IMR-90 (cell line): Measurements from ENCODE around the gene STRA6. TPM values are rescaled to one million over a fixed set of nuclear protein-coding genes. Genes with fewer than 3 reads are reported as not detected.

Experiments used
- ATAC-seq: fragments of 200-7000 bp; cut with Tn5 transposase; 2 replicates; pipeline ENCODE4 v1.9.1; 2020; ENCODE audit warnings: low read depth, mild to moderate bottlenecking, moderate library complexity
- BruUV-seq: library from RNA; stranded (reverse); fragments of 400-500 nt; replicated peaks from 2 replicates; lab custom pipeline; 2021; lab: Mats Ljungman, UMichigan
- CTCF ChIA-PET: fragments of 300-600 bp; formaldehyde crosslinking; extraction: SDS; loops from one replicate; lab custom pipeline; 2021; ENCODE audit warnings: antibody characterized with exemption; lab: Yijun Ruan, JAX
- POLR2A ChIA-PET: fragments of 300-600 bp; sonication (Branson Sonifier 250); formaldehyde crosslinking; loops from one replicate; lab custom pipeline; 2022; ENCODE audit warnings: antibody characterized with exemption; ENCODE audit not compliant: unreplicated experiment; lab: Charles Lee
- DNase-seq: peaks from one replicate; pipeline ENCODE4 v3.0.0; 2013
- H2AFZ ChIP-seq: replicated peaks from 2 replicates; pipeline ENCODE3; 2013; ENCODE audit warnings: low read length, mild to moderate bottlenecking; ENCODE audit not compliant: poor library complexity
- H2AK5ac ChIP-seq: 2 replicates; pipeline ENCODE4 v1.6.1; 2013; ENCODE audit warnings: low read depth, low read length, inconsistent platforms
- H2AK9ac ChIP-seq: replicated peaks from 2 replicates; pipeline ENCODE3; 2013; ENCODE audit warnings: mild to moderate bottlenecking, low read depth, low read length, moderate library complexity; ENCODE audit not compliant: poor library complexity
- H2BK120ac ChIP-seq: 2 replicates; pipeline ENCODE4 v1.6.1; 2013; ENCODE audit warnings: low read depth, low read length, inconsistent platforms
- H2BK15ac ChIP-seq: 3 replicates; pipeline ENCODE4 v1.6.1; 2013; ENCODE audit warnings: low read depth, low read length, inconsistent platforms
- H2BK20ac ChIP-seq: 2 replicates; pipeline ENCODE4 v1.6.1; 2013; ENCODE audit warnings: low read depth, mild to moderate bottlenecking, inconsistent platforms, low read length, moderate library complexity
- H2BK5ac ChIP-seq: 2 replicates; pipeline ENCODE4 v1.6.1; 2013; ENCODE audit warnings: mild to moderate bottlenecking, low read depth, low read length, inconsistent platforms; ENCODE audit not compliant: poor library complexity, severe bottlenecking
- H3K14ac ChIP-seq: replicated peaks from 2 replicates; pipeline ENCODE4 v1.6.1; 2013; ENCODE audit warnings: low read depth, low read length, inconsistent platforms
- H3K18ac ChIP-seq: 2 replicates; pipeline ENCODE4 v1.6.1; 2013; ENCODE audit warnings: low read depth, low read length, control low read depth
- H3K23ac ChIP-seq: 2 replicates; pipeline ENCODE4 v1.6.1; 2013; ENCODE audit warnings: low read depth, low read length, inconsistent platforms
- H3K27ac ChIP-seq: 2 replicates; pipeline ENCODE4 v1.5.1; 2013; ENCODE audit warnings: mild to moderate bottlenecking, control low read depth, low read length; ENCODE audit not compliant: insufficient read depth
- H3K27me3 ChIP-seq: 2 replicates; pipeline ENCODE4 v1.6.1; 2013; ENCODE audit warnings: low read length; ENCODE audit not compliant: control insufficient read depth, insufficient read depth
- H3K36me3 ChIP-seq: 2 replicates; pipeline ENCODE4 v1.6.1; 2013; ENCODE audit warnings: low read length, mixed read lengths; ENCODE audit not compliant: control insufficient read depth, insufficient read depth
- H3K4ac ChIP-seq: 2 replicates; pipeline ENCODE4 v1.6.1; 2013; ENCODE audit warnings: low read depth, low read length, inconsistent platforms
- H3K4me1 ChIP-seq: 2 replicates; pipeline ENCODE4 v1.6.1; 2013; ENCODE audit warnings: low read length, mixed read lengths; ENCODE audit not compliant: control insufficient read depth, insufficient read depth
- H3K4me2 ChIP-seq: 2 replicates; pipeline ENCODE4 v1.6.1; 2013; ENCODE audit warnings: low read depth, mild to moderate bottlenecking, control low read depth, low read length, moderate library complexity
- H3K4me3 ChIP-seq: 2 replicates; pipeline ENCODE4 v1.5.1; 2013; ENCODE audit warnings: low read depth, mild to moderate bottlenecking, control low read depth, low read length, moderate library complexity; ENCODE audit not compliant: insufficient read depth
- H3K56ac ChIP-seq: 2 replicates; pipeline ENCODE4 v1.6.1; 2013; ENCODE audit warnings: low read length, inconsistent platforms; ENCODE audit not compliant: insufficient read depth; ENCODE audit errors: extremely low read depth
- H3K79me1 ChIP-seq, 2 experiments: 2 replicates each; pipeline ENCODE4 v1.6.1; 2013; ENCODE audit warnings: low read length in 2 of 2, inconsistent platforms in 1 of 2, low read depth in 1 of 2
- H3K9ac ChIP-seq: 2 replicates; pipeline ENCODE4 v1.6.1; 2013; ENCODE audit warnings: low read depth, low read length, control low read depth
- H3K9me1 ChIP-seq: 2 replicates; pipeline ENCODE4 v1.6.1; 2013; ENCODE audit warnings: low read length, inconsistent platforms; ENCODE audit not compliant: insufficient read depth
- H3K9me3 ChIP-seq: 2 replicates; pipeline ENCODE4 v1.6.1; 2013; ENCODE audit warnings: low read length; ENCODE audit not compliant: control insufficient read depth, insufficient read depth
- H4K20me1 ChIP-seq: 2 replicates; pipeline ENCODE4 v1.6.1; 2013; ENCODE audit warnings: low read length, inconsistent platforms; ENCODE audit not compliant: insufficient read depth
- H4K5ac ChIP-seq: 2 replicates; pipeline ENCODE4 v1.6.1; 2013; ENCODE audit warnings: mild to moderate bottlenecking, low read depth, low read length, control low read depth
- H4K8ac ChIP-seq, 2 experiments: 2 replicates each; pipeline ENCODE4 v1.6.1; 2013; ENCODE audit warnings: low read depth in 2 of 2, low read length in 2 of 2, control low read depth in 1 of 2, inconsistent platforms in 1 of 2
- H4K91ac ChIP-seq: 2 replicates; pipeline ENCODE4 v1.6.1; 2013; ENCODE audit warnings: low read depth, low read length, inconsistent platforms; ENCODE audit not compliant: insufficient read depth
- BHLHE40 ChIP-seq: fragments of 150-350 bp; IDR thresholded peaks from 2 replicates; pipeline ENCODE4 v1.6.1; 2016; ENCODE audit warnings: mild to moderate bottlenecking, low read depth, low read length
- CEBPB ChIP-seq: IDR thresholded peaks from 2 replicates; pipeline ENCODE4 v1.6.1; 2012; ENCODE audit warnings: low read depth, low read length, improper control_type of control experiment
- CHD1 ChIP-seq: IDR thresholded peaks from 2 replicates; pipeline ENCODE4 v1.6.1; 2012; ENCODE audit warnings: low read depth, low read length, improper control_type of control experiment
- ELK1 ChIP-seq: fragments of 150-350 bp; IDR thresholded peaks from 2 replicates; pipeline ENCODE4 v1.6.1; 2016; ENCODE audit warnings: low read depth, mild to moderate bottlenecking, low read length, moderate library complexity, borderline replicate concordance
- MAFK ChIP-seq: IDR thresholded peaks from 2 replicates; pipeline ENCODE4 v1.6.1; 2012; ENCODE audit warnings: low read depth, low read length, improper control_type of control experiment
- MAZ ChIP-seq: IDR thresholded peaks from 2 replicates; pipeline ENCODE4 v1.6.1; 2012; ENCODE audit warnings: low read depth, mild to moderate bottlenecking, low read length, improper control_type of control experiment, moderate library complexity, borderline replicate concordance
- MXI1 ChIP-seq: IDR thresholded peaks from 2 replicates; pipeline ENCODE4 v1.6.1; 2012; ENCODE audit warnings: low read depth, mild to moderate bottlenecking, low read length, moderate library complexity, borderline replicate concordance
- NFE2L2 ChIP-seq: fragments of 150-350 bp; IDR thresholded peaks from 2 replicates; pipeline ENCODE4 v1.6.1; 2016; ENCODE audit warnings: low read depth, mild to moderate bottlenecking, low read length
- RAD21 ChIP-seq: IDR thresholded peaks from 2 replicates; pipeline ENCODE4 v1.6.1; 2012; ENCODE audit warnings: low read length, improper control_type of control experiment
- RFX5 ChIP-seq: IDR thresholded peaks from 2 replicates; pipeline ENCODE4 v1.8.0; 2012; ENCODE audit warnings: low read depth, mild to moderate bottlenecking, low read length, moderate library complexity
- SMC3 ChIP-seq: fragments of 150-350 bp; IDR thresholded peaks from 2 replicates; pipeline ENCODE4 v1.6.1; 2016; ENCODE audit warnings: low read depth, mild to moderate bottlenecking, antibody characterized with exemption, low read length, moderate library complexity
- USF2 ChIP-seq: fragments of 150-350 bp; IDR thresholded peaks from 2 replicates; pipeline ENCODE4 v1.6.1; 2017; ENCODE audit warnings: mild to moderate bottlenecking, antibody characterized with exemption, low read length, low read depth
- WGBS, 2 experiments: methylation state at CpG; one replicate each; pipeline versions ENCODE4 v1.1.5 to v1.1.7; 2013; ENCODE audit warnings: missing lambda C conversion rate in 2 of 2; ENCODE audit not compliant: insufficient read length in 1 of 2; ENCODE audit errors: extremely low coverage in 2 of 2; 5-methylcytosine and 5-hydroxymethylcytosine counted together
- dilution Hi-C: fragments of 300-500 bp; cut with HindIII; formaldehyde crosslinking; loops from one replicate; pipeline ENCODE4 v1.14.3; 2018; ENCODE audit warnings: low sequenced_read_pairs; ENCODE audit not compliant: unreplicated experiment
- in situ Hi-C: fragments of 300-500 bp; cut with MboI; formaldehyde crosslinking; loops from 3 replicates; pipeline ENCODE4 v1.14.3; 2019; ENCODE audit warnings: low sequenced_read_pairs, inconsistent platforms, mixed read lengths
- intact Hi-C: fragments of 100-400 bp; cut with micrococcal nuclease; formaldehyde crosslinking; loops from 2 replicates; pipeline ENCODE4 v1.10.0; 2022
- polyA plus RNA-seq, 3 experiments: library from polyadenylated mRNA; depleted of rRNA; stranded (reverse); fragments of >200 nt; gene quantifications; 2 replicates each; pipeline ENCODE4 v1.2.3, GENCODE V29; 2012; ENCODE audit warnings: low replicate concordance in 1 of 3
- total RNA-seq: library from RNA; depleted of rRNA; stranded (reverse); fragments of >200 nt; gene quantifications from 2 replicates; pipeline ENCODE4 v1.2.3, GENCODE V29; 2012

STRA6 gene
- total and polyA plus RNA-seq, 2 of the 4 experiments (the other 2 are of a cell fraction): 0.17 TPM; not detected in 1

GRCh38 chr15:74222240-74223119 lies 19.9 kb upstream of the STRA6 start:
- H3K18ac ChIP-seq: no peak overlapping the region
- no peak overlapping the region for H2AK9ac ChIP-seq
- H4K5ac ChIP-seq: no peak overlapping the region
- H3K9me1 ChIP-seq: no peaks in the 10 kb centered on the region
- no peak overlapping the region for H2AFZ ChIP-seq
- intact Hi-C loops: no loop called here
- no peaks in the 10 kb centered on the region for H3K9me3 ChIP-seq
- no peak for ATAC-seq
- peaks cover 71% of the 10 kb centered on the region for H3K27me3 ChIP-seq
- H3K4me2 ChIP-seq: no peak overlapping the region
- no peak overlapping the region for H2BK5ac ChIP-seq
- in situ Hi-C loops: no loop called here
- H2AK5ac ChIP-seq: no peak overlapping the region
- H3K27ac ChIP-seq: no peak overlapping the region
- 0 out of 2 replicates have a peak, but pooled peaks cover 3% of the 10 kb centered on the region for H4K20me1 ChIP-seq
- no peak overlapping the region for H2BK15ac ChIP-seq
- H3K9ac ChIP-seq: no peak overlapping the region
- no peaks in the 10 kb centered on the region for H3K79me1 ChIP-seq
- ChIA-PET POLR2A (no interaction called here), CTCF (interaction anchor here (0.7 to 1.2 kb wide), 2 partner anchors 11 to 218 kb away, joined by 3 read pairs; no protein-coding TSS in a partner anchor)
- no peak overlapping the region for H4K8ac ChIP-seq
- no peak overlapping the region for H3K23ac ChIP-seq
- no peak overlapping the region for H2BK120ac ChIP-seq
- dilution Hi-C loops: no loop called here
- no peak overlapping the region for H4K91ac ChIP-seq
- WGBS, 2 experiments: 50% methylated on average over 2 of the region's 25 CpGs; no CpG with 5 or more reads in 1 of the 2 experiments
- H3K4me1 ChIP-seq: no peaks in the 10 kb centered on the region
- H2BK20ac ChIP-seq: no peak overlapping the region
- no TSS peak for BruUV-seq
- H3K56ac ChIP-seq: no peak overlapping the region
- no peak for DNase-seq
- H3K4me3 ChIP-seq: no peak overlapping the region
- H3K36me3 ChIP-seq: no peaks in the 10 kb centered on the region
- no peak overlapping the region for H3K4ac ChIP-seq
- no peak overlapping the region for H3K14ac ChIP-seq
- no peak for TF ChIP-seq MAFK
- no peak for TF ChIP-seq MAZ
- TF ChIP-seq MXI1: no peak
- TF ChIP-seq CHD1: no peak
- no peak for TF ChIP-seq RFX5
- no peak for TF ChIP-seq USF2
- TF ChIP-seq ELK1: no peak
- no peak for TF ChIP-seq SMC3
- no peak for TF ChIP-seq RAD21
- no peak for TF ChIP-seq NFE2L2
- no peak for TF ChIP-seq BHLHE40
- TF ChIP-seq CEBPB: no peak
